NCI-H1694 (cell line): ENCODE data around the gene CRYBB3.
"Not testable (repeated sequence)": the region's sequence is repeated elsewhere in the genome, so short reads cannot be mapped to it uniquely, and the experiment has no call there.

ENCODE experiments used
- DNase-seq: peaks from one replicate; lab custom pipeline; 2025; lab: John Stamatoyannopoulos, UW

Gene CRYBB3

DNA sequence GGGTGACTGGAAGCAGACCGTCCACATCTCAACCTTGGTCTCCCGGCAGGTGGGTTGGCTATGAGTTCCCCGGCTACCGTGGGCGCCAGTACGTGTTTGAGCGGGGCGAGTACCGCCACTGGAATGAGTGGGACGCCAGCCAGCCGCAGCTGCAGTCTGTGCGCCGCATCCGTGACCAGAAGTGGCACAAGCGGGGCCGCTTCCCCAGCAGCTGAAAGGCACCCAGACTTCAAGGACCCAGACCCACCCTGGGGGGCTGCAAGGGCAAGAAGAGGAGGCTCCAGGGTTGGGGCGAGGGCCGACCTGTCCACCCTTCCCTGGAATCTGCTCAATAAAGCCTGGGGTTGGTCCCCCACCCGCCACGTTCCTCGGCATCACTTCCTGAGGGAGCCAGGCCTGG is 7.3 kb downstream of the CRYBB3 start:
- no peak for DNase-seq

DNA sequence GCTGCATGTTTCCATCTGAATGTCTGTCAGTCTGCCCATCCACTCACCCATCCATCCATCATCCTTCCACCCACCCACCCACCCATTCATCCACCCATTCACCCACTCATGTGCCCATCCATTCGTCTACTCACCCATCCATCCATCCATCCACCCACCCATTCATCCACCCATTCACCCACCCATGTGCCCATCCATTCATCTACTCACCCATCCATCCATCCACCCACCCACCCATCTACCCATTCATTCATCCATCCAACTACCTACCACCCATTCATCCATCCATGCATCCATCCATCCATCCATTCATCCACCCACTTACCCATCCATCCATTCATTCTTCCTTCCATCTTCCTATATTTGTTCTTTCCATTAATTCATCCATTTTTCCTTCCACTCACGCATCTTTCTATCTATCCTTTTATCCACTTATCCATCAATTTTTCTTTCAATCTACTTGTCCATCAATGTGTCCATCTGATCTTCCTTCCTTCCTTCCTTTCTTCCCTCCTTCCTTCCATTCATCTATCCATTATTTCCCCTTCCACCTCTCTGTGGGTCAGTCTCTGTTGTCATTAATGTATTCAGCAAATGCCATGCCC is 8.0 kb downstream of the CRYBB3 start:
- DNase-seq: no peak

DNA sequence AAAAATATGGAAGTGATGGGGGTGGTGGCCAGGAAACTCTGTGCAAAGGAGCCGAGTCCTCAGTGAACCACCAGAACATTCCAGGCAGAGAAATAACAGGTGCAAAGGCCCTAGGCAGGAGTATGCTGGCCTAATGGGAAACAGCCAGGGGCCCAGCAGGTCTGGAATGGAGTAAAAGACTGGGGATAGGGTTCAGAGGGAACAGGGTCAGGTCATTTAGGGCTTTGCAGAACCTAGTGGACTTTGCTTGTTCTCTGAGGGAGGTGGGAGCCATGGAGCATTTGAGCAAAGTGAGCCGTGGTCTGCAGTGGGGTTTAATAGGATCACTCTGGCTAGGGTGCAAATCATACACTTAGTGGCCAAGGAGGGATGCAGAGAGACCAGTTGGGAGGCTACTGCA is 8.7 kb downstream of the CRYBB3 start:
- DNase-seq: no peak

DNA sequence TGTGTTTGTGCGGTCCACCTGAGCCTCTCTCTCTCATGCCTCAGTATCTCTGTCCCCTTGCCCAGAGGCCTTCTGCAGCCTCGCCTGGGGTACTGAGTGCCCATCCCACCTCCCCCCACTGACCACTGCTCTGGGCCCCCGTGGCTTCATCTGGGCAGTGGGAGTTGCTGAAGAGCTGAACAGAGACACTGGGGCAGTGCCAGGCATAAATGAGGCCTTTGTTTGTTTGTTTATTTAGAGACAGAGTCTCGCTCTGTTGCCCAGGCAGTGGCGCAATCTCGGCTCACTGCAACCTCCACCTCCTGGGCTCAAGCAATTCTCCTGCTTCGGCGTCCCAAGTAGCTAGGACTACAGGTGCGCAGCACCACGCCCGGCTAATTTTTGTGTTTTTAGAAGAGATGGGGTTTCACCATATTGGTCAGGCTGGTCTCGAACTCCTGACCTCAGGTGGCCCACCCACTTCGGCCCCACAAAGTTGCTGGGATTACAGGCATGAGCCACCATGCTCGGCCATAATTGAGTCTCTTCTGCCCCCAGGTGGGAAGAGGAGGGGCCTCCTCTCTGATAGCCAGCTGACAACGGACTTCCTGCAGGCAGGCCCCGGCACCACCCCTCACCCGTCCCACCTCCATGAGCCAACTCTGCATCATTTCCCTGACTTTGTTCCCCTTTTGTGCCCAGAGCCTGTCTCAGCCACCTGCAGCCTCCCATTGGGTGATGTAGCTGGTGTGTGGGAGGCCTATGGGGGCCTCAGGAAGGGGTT is 9.3 kb downstream of the CRYBB3 start:
- DNase-seq: no peak

DNA sequence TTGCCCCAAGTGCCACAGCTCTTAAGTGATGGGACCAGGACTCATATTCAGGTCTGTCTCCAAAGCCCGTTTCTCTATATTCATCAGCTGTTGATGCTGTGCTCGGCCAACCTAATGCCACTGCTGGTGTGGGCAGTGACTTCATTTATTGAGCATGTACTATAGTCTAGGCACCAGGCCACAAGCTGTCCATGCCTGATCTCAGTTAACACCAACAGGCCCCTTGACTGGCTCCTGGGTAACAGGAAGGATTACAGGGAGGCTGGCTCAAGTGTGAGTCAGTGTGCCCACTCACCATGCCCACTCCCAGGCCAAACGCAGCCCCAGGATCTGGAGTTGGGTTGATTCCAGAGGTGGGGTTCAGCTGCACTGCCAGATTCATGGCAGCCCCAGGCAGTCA is 11.1 kb downstream of the CRYBB3 start:
- DNase-seq: no peak

DNA sequence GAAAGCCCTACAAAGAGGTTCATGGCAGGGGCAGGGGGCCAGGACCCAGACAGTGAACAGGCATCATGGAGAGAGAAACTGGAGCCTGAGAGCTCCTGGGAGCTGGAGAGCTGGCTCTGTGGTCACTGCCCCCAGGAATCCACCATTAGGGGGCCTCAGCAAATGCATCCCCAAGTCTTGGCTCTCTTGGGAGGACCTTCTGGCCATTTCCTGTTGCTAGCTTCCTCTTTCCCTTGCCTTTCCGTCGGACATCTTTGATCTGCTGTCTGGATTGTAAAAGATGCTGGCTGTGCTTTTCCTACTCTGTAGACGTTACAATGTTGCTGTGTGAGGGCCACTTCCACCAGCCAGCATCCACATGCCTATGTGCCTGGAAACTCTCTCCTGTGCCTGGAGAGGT is 12.7 kb downstream of the CRYBB3 start:
- no peak for DNase-seq

DNA sequence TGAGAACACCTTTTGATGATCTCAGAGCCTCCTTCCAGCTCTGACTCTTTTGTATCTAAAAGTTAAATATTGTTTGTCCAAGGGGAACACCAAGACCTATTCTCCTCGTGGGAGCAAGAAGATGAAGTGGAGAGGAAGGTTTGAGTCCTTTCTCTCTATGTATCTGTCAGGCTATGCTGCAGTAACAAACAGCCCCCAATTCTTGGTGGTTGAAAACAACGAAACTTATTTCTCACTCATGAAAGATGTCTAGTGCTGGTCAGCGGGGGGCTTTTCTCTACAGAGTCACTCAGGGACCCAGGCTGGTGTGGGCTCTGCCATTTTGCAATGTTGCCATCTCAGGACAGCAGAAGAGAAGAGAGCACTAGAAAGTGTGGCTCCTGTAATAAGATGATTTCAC is 13.6 kb downstream of the CRYBB3 start:
- no peak for DNase-seq

DNA sequence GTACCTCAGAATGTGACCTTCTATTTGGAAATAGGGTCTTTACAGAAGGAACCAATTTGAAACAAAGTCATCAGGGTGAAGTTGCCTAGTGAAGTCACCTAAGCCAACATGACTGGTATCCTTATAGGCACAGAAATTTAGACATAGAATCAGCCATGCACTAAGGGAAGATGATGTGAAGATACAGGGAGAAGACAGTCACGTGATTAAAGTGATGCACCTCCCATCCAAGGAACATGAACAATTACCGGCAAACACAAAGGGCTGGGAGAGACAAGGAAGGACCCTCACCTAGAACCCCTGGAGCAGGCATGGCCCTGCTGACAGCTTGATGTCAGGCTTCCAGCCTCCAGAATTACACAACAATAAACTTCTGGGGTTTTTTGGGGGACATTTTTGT is 16.6 kb downstream of the CRYBB3 start:
- no peak for DNase-seq

DNA sequence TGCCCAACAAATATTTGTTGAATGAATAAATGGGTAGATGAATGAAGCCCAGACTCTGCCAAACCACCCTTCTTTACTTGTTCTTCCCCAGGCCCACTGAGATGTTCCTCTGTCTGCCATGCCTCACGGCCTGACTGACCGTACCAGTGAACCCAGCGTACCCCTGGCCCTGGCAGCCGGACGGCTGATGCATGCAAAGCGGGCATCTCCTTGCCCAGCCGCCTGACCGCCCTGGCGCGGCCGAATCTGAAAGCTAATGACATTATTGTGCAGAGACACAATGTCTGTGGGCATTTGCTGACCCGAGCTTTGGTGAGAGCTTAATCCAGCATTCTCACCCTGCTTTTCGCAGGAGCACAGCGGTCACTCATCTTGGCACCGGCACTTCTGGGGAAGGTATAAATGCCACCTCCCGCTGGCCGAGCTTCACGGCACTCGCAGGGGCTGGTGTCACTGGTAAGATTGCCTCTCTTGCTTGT is 19.6 kb downstream of the CRYBB3 start, which contains the start of gene CRYBB2:
CRYBB2 (plus strand) TSS at position 429 of the 479 bp plus-strand sequence. CDS start 1,791 bp downstream, outside the sequence.
- no peak for DNase-seq

DNA sequence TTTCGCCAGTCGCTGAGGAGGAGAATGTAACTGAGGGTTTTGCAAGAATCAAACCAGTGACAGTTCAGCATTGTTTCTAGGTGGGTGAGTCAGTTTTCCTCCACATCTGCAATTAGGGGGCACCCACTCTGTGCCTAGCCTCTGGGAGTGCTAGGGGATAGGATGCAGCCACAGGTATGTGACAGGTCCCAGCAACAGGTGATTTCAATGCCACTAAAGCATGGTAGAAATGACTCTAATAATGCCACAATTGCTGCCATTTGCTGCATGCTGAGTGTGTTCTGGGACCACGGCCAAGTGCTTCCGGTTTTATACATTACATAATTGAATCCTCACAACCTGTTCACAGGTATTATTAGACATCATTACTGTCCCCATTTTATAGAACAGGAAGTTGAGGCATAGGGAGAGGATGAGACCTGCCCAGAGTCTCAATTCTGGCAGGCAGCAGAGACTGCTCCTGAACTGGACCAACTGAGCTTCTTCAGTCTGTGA is 20.3 kb downstream of the CRYBB3 start:
- DNase-seq: no peak

DNA sequence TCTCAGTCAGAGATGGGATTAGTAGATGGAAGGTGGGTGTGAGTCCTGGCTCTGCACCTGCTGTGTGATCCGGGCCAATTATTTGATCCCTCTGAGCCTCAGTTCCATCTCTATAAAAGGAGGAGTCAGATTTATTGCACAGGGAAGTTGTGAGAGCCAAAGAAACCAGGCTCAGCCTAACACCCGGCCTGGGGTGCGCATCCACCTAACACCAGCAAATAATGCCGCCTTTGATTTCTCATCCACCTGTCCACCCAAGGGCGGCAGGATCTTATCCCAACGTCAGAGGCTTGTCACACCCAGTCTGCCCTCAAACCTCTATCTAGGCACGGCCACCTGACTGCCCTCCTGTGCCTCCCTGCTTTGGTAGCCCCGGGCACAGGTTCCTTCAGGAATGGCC is 22.1 kb downstream of the CRYBB3 start:
- no peak for DNase-seq

DNA sequence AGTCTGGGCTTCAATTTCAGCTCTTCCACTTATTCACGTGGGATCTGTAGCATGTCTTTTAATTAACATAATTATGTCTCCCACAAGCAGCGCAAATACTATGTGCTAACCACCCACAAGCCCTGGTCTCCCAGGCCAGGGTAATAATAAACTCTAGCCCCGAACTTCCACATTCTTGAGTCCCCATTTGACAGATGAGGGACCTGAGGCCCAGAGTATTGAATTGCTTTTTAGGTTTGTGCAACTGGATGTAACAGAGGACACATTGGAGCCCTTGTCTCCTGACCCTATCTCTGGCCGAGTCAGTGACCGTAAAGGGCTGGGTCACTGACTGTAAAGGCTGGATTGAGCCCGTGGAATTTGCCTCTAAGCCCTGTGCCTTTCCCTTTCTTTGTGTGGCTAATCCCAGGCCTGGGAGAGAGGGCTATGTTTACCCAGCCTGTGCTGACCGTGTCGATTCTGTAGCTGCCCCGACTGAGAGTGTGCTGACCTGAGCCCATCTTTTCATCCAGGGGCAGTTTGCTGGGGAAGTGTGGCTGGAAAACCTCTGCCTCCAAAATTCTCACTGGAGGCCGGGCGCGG is 23.7 kb downstream of the CRYBB3 start:
- DNase-seq: no peak

DNA sequence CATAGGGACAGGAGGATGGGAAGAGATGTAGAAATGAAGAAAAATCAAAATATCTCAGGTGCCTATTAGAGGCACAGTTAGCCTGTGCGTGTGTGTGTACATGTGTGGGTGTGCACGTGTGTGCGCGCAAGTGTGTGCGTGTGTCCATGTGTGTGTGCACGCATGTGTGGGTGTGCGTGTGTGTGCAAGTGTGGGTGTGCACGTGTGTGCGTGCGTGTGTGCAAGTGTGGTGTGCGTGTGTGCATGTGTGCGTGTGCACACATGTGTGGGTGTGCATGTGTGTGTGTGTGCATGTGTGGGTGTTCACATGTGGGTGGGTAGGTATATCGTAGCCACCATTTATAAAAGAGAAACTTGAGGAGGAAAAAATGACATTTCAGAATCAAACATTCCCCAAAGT is 29.2 kb downstream of the CRYBB3 start:
- no peak for DNase-seq

DNA sequence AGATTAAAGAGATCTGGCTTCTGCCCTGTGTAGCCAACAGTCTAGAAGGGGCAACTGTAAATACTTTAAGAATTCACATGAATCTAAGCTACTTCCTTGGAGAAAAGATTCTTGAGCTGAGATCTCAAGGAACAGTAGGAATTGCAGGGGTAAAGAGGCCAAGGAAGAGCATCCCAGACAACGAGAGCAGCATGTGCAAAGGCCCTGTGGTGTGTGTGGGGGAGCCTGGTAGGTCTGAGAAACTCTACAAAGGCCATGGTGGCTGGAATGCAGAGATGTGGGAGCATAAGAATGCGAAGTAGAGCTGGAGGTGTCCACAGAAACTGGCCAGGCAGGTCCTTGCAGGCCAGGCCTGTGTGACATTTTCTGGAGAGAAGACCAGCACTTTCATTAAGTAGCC is 31.1 kb downstream of the CRYBB3 start:
- not testable (repeated sequence) for DNase-seq

DNA sequence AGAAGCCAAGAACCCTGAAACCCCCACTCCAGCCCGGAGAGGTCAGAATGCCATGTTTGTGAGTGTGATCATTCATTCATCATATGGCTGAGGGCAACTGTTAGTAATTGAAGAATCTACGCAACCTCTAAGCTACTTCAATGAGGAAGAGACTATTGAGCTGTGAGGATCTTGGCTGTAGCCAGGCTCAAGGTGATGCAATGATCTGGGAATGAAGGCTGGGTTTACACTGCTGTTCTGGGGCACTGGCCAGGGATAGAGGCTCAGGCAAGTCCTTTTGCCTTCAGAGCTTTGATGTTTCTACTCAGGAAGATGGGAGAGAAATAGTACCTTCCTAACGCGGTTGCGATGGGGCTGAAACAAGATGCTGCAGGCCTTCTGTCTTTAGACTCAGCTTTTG is 32.6 kb downstream of the CRYBB3 start:
- DNase-seq: no peak

DNA sequence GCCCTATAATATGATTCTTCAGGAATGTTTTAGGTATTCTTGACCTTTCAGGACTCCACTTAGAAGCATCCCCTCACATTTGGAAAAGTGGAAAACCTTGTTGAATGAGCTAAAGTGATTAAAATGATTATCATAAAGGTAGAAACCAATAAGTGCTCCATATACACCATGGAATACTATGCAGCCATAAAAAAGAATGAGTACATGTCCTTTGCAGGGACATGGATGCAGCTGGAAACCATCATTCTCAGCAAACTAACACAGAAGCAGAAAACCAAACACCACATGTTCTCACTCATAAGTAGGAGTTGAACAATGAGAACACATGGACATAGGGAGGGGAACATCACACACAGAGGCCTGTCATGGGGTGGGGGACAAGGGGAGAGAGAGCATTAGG is 34.0 kb downstream of the CRYBB3 start:
- not testable (repeated sequence) for DNase-seq

DNA sequence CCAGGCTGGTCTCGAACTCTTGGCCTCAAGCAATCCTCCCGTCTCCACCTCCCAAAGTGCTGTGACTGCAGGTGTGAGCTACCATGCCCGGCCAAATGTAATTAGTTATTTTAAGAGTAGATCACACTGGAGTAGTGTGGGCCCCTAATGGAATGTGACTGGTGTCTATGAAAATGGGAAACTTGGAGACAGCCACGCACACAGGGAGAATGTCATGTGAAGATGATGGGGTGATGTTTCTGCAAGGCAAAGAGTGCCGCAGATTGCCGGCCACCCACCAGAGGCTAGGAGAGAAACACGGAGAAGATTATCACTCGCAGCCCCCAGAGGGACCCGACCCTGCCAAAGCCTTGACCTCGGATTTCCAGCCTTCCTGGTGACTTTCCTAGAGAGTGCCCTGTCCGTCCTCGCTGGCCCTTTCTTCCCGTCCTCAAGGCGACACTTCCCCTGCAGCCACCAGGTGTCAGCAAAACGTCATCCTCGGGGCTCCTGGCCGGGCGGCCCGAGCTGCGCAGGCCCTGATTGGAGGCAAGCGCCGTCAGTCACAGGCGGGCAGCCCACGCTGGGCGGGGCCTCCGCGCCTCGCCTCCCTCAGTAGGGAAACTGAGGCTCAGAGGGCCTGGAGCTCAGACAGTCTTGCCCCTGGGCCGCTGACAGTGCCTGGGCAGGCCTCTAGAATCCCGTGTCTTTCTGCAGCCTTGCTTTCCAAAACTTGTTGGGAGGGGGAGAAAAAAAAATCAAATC is 36.1 kb downstream of the CRYBB3 start:
- DNase-seq: peak; percentile 38

DNA sequence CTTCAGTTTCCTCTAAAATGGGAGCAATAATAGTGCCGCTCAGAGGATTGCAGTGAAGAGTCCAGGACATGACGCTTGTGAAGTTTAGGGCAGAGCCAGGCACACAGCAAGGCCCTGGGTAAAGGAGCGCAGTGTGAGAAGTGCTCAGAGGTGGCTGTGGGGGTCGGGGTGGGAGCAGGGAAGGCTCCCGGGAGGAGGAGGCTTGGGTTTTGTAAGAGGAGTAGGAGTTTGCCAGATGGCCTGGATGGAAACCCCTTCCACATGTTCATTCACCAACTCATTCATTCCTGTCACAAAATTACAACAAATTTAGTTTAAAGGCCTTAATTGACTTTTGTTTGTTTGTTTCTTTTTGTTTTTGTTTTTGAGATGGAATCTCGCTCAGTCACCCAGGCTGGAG is 36.8 kb downstream of the CRYBB3 start:
- DNase-seq: no peak

DNA sequence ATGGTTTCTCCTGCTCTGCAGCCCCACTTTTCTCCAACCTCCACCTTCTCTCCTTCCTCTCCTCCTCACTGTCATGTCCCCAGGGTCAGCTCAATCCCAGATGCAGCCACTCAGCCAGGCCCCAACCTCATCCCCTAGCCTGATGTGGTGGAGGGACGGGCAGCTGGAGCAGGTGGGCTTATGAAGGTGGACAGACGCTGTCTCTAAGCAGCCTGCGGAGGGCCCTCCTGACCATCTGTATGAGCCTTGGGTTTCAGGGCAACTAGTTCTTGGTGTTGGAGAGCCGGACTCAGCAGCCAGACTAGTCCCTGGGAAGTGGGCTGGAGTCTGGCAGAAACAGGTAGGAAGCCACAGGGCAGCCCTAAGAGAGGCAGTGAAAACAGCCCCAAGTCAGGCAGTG is 37.8 kb downstream of the CRYBB3 start:
- no peak for DNase-seq

DNA sequence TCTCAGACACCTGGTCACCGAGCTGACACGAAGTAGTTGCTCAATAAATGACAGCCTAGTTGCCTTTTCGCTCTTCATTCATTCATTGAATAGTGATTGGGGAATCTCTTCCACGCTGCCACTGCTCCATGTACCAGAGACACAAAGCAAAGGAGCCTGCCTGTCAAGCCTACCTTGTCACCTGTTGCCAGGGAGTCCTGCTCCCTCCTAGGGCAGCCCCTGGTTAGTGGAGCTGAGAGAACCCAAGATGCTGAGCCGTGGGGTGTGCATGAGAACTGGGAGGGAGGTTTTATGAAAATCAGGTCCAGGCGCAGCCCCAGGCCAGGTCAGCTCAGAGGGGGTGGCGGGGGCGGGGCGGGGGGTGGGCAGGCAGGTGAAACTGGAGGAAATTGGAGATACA is 38.4 kb downstream of the CRYBB3 start:
- DNase-seq: not testable (repeated sequence)

DNA sequence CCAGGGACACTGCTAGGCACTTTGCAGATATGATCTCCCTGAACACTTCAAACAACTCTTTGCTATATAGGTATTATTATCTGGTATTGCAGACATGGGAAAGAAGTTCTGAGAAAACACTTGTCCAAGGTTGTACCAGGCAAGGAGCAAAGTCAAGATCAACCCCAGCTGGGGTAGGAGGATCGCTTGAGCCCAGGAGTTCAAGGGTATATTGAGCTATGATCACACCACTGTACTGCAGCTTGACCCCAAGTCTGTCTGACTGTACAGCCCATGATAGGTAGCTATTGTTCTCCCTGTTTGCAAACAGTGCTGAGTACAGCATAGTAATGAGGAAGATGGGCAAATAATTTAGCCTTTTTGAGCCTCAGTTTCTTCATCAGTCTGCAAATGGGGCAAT is 55.5 kb downstream of the CRYBB3 start:
- not testable (repeated sequence) for DNase-seq
